Sigmoid colon (tissue), 7 donors: ENCODE measurements around the gene MAST4. TPM values are rescaled to one million over a fixed set of nuclear protein-coding genes. Genes with fewer than 3 reads are reported as not detected.
A peak's percentile ranks its signal among the peaks of the same experiment; 100 is the strongest.

Experiments
- DNase-seq: peaks from one replicate; pipeline ENCODE4 v3.0.0-alpha.2; 2019
- H3K27ac ChIP-seq, 4 donors: fragments of 200-600 bp; sonication (generic); one replicate each; pipeline ENCODE4 v1.5.1; 2016 to 2019; ENCODE audit warnings: mild to moderate bottlenecking in 1 of 4
- H3K27me3 ChIP-seq, 3 donors: fragments of 200-600 bp; sonication (generic); one replicate each; pipeline ENCODE4 v1.5.1; 2019; ENCODE audit warnings: mild to moderate bottlenecking in 1 of 3
- H3K36me3 ChIP-seq, 4 donors: fragments of 200-600 bp; sonication (generic); one replicate each; pipeline ENCODE4 v1.5.1; 2016 to 2019
- H3K4me1 ChIP-seq, 4 donors: fragments of 200-600 bp; sonication (generic); one replicate each; pipeline ENCODE4 v1.5.1; 2017 to 2019
- H3K4me3 ChIP-seq, 4 donors: fragments of 200-600 bp; sonication (generic); one replicate each; pipeline ENCODE4 v1.5.1; 2017 to 2019; ENCODE audit warnings: mild to moderate bottlenecking in 2 of 4, moderate library complexity in 1 of 4
- H3K9me3 ChIP-seq, 4 donors: fragments of 200-600 bp in 3 of 4; sonication (generic) in 3 of 4; one replicate each; pipeline versions ENCODE4 v1.5.1 to v1.6.1; 2013 to 2019
- CTCF ChIP-seq, 4 experiments: fragments of 450-650 bp in 3 of 4; fragments of 200-600 bp in 1 of 4; IDR thresholded peaks; one replicate each; pipeline ENCODE4 v1.5.1; 2016 to 2019; ENCODE audit warnings: antibody characterized with exemption in 4 of 4, mild to moderate bottlenecking in 3 of 4, moderate library complexity in 2 of 4
- EP300 ChIP-seq, 4 donors: sonication (generic); formaldehyde crosslinking; IDR thresholded peaks; one replicate each; pipeline ENCODE4 v1.6.1; 2017; ENCODE audit warnings: antibody characterized with exemption in 4 of 4
- POLR2A ChIP-seq, 2 donors: fragments of 450-650 bp; IDR thresholded peaks; one replicate each; pipeline ENCODE4 v1.6.1; 2016; ENCODE audit warnings: antibody characterized with exemption in 2 of 2, mild to moderate bottlenecking in 2 of 2, moderate library complexity in 2 of 2
- POLR2AphosphoS5 ChIP-seq, 4 donors: sonication (generic); formaldehyde crosslinking; IDR thresholded peaks; one replicate each; pipeline ENCODE4 v1.6.1; 2017; ENCODE audit warnings: antibody characterized with exemption in 4 of 4
- WGBS, 2 donors: extraction: QIAGEN DNeasy Blood & Tissue Kit; methylation state at CpG; one replicate each; pipeline ENCODE4 v1.1.7; 2013; 5-methylcytosine and 5-hydroxymethylcytosine counted together
- intact Hi-C: fragments of 100-400 bp; cut with DNase I; formaldehyde crosslinking; loops from one replicate; pipeline ENCODE4 v1.15.1; 2023
- polyA plus RNA-seq, 3 donors: library from polyadenylated mRNA; stranded (reverse); fragments of 200-250 nt; gene quantifications; one replicate each; pipeline ENCODE4 v1.2.3, GENCODE V29; 2013
- total RNA-seq, 4 donors: library from RNA; depleted of rRNA; stranded (reverse); fragments of >200 nt; gene quantifications; one replicate each; pipeline ENCODE4 v1.1.0, GENCODE V29; 2016
- donor health status: healthy with polysubstance abuse.
- donor health status: Bipolar disorder and iron deficiency.
- donor health status: healthy.

The MAST4 gene
- total and polyA plus RNA-seq, 7 donors: 1.6 to 30.7 (median 15.7) TPM

DNA sequence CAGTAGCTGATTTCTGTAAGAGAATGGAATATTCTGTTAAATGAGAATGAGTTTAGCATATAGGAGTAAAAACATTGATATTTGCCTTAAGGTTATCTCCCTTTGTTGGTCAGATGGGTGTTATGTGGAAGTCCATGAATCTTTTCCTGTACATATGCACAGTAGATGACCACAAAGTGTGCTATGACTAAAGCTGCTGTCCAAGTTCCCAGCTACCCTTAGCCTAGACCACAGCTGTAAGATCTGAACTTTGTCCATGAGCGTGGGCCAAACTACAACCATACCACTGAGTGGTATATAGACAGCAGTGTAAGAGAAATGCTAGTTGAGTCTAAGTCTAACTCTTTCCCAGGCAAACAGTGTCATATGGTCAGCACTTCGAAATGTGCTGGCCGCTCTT is 551.6 kb downstream of the MAST4 start:
- Histone ChIP-seq H3K27me3 (no peaks in the 10 kb centered on the region), H3K9me3 (no peaks in the 10 kb centered on the region), H3K4me3 (no peak overlapping the region), H3K36me3 (peaks cover 15 to 62% (median 21%) of the 10 kb centered on the region in 4 donors), H3K27ac (no peak overlapping the region), H3K4me1 (no peaks in the 10 kb centered on the region)
- intact Hi-C loops: loop anchor here (5.0 kb wide), 2 partner anchors 160 to 335 kb away; no protein-coding TSS in a partner anchor
- 96 to 98% methylated on average over 3 of the region's 3 CpGs for WGBS, 2 donors
- DNase-seq: no peak
- no peak for TF ChIP-seq CTCF (IDR thresholded peaks at IDR 0.05)
- TF ChIP-seq EP300 (IDR thresholded peaks at IDR 0.05): no peak
- no peak for TF ChIP-seq POLR2AphosphoS5 (IDR thresholded peaks at IDR 0.05)
- TF ChIP-seq POLR2A (IDR thresholded peaks at IDR 0.05): no peak

GRCh38 chr5:67149057-67149950 is 553.1 kb downstream of the MAST4 start:
- Histone ChIP-seq H3K27ac (peak overlapping the region in 1 of 4 donors; percentile 43), H3K36me3 (peaks cover 15 to 62% (median 23%) of the 10 kb centered on the region in 4 donors), H3K4me3 (peak overlapping the region in 3 of 4 donors; percentile 7 to 23 (median 19)), H3K4me1 (no peaks in the 10 kb centered on the region), H3K27me3 (no peaks in the 10 kb centered on the region), H3K9me3 (no peaks in the 10 kb centered on the region)
- whole genome bisulfite sequencing, 2 donors: 83 to 86% methylated on average over 14 of the region's 14 CpGs
- no peak for DNase-seq
- TF ChIP-seq POLR2AphosphoS5 (IDR thresholded peaks at IDR 0.05) (no peak), EP300 (IDR thresholded peaks at IDR 0.05) (no peak), POLR2A (IDR thresholded peaks at IDR 0.05) (no peak), CTCF (IDR thresholded peaks at IDR 0.05) (no peak)
- intact Hi-C loops: loop anchor here (5.0 kb wide), 2 partner anchors 162 to 337 kb away; no protein-coding TSS in a partner anchor

DNA sequence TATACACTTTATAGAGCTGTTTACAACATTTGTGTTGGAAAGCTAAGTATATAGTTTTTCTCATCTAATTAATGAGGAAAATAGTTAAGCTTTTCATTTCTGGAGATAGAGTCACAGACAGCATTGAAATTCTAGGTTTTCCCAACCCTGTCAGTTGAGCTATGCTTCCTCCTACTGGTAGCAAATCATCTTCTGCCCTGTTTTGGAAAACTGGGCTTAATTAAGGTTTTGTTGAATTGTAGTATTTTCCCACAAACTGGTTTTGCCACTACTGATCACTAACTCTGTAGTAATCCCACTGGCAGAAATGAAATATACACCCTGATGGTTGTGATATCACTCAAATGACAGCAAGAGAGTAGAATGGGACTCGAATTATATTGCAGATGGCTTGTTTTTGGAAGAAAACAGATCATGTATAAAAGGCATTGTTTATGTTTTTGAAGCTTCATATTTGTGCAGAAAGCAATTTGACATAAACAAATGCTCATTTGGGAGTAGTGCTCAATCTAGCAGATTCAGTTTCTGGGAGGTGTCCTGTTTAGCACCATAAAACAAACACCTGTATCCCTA is 553.8 kb downstream of the MAST4 start:
- Histone ChIP-seq H3K27me3 (no peaks in the 10 kb centered on the region), H3K27ac (peak overlapping the region in 1 of 4 donors; percentile 43), H3K36me3 (peaks cover 8 to 62% (median 18%) of the 10 kb centered on the region in 4 donors), H3K4me3 (peak overlapping the region in 2 of 4 donors; percentile 19 to 23), H3K4me1 (no peaks in the 10 kb centered on the region), H3K9me3 (no peaks in the 10 kb centered on the region)
- 51 to 70% methylated on average over 1 of the region's 1 CpG for WGBS, 2 donors
- intact Hi-C loops: loop anchor here (5.0 kb wide), 2 partner anchors 163 to 338 kb away; no protein-coding TSS in a partner anchor
- DNase-seq: no peak
- TF ChIP-seq POLR2A (IDR thresholded peaks at IDR 0.05) (no peak), CTCF (IDR thresholded peaks at IDR 0.05) (peak in 3 of 4 experiments; percentile 37 to 46 (median 37))

GRCh38 chr5:67152400-67152799 is 556.2 kb downstream of the MAST4 start:
- TF ChIP-seq EP300 (IDR thresholded peaks at IDR 0.05): no peak
- TF ChIP-seq POLR2A (IDR thresholded peaks at IDR 0.05): no peak
- no peak for TF ChIP-seq POLR2AphosphoS5 (IDR thresholded peaks at IDR 0.05)
- no peak for TF ChIP-seq CTCF (IDR thresholded peaks at IDR 0.05)
- H3K36me3 ChIP-seq: peaks cover 0 to 56% (median 14%) of the 10 kb centered on the region in 4 donors
- no peaks in the 10 kb centered on the region for H3K9me3 ChIP-seq
- 95 to 97% methylated on average over 6 of the region's 6 CpGs for WGBS, 2 donors
- DNase-seq: no peak
- no peaks in the 10 kb centered on the region for H3K4me1 ChIP-seq
- intact Hi-C loops: no loop called here
- no peak overlapping the region for H3K27ac ChIP-seq
- no peak overlapping the region for H3K4me3 ChIP-seq
- no peaks in the 10 kb centered on the region for H3K27me3 ChIP-seq
